ENCODE measurements around the gene TMEM62.

GRCh38 chr15:43221422-43221821 is 88.0 kb downstream of the TMEM62 start:
- TF ChIP-seq SP2 (IDR thresholded peaks at IDR 0.05; ENCODE audit: low read length) (no peak), USF2 (IDR thresholded peaks at IDR 0.05; ENCODE audit: low read length) (no peak), TAF1 (IDR thresholded peaks at IDR 0.05; ENCODE audit: low read depth, low read length) (no peak), SP4 (IDR thresholded peaks at IDR 0.05; ENCODE audit: low read length) (no peak), CHD1 (IDR thresholded peaks at IDR 0.05; ENCODE audit: low read depth, low read length) (no peak), CREB1 (IDR thresholded peaks at IDR 0.05) (no peak), PHF8 (conservative IDR thresholded peaks at IDR 0.05; ENCODE audit: low read depth, low read length) (no peak), CTCF (IDR thresholded peaks at IDR 0.05; ENCODE audit: control extremely low read depth in 1 of 3, insufficient read depth in 1 of 3, low read depth in 1 of 3, low read length in 3 of 3) (no peak), RNF2 (IDR thresholded peaks at IDR 0.05; ENCODE audit: borderline replicate concordance, low read depth, low read length, missing control alignments, poor library complexity, severe bottlenecking) (no peak), POLR2A (IDR thresholded peaks at IDR 0.05; ENCODE audit: control extremely low read depth in 1 of 2, low read depth in 2 of 2, low read length in 2 of 2) (no peak), HDAC6 (IDR thresholded peaks at IDR 0.05; ENCODE audit: low read depth, low read length) (no peak), EZH2 (IDR thresholded peaks at IDR 0.05; ENCODE audit: low read depth, low read length, severe bottlenecking) (no peak), KDM1A (IDR thresholded peaks at IDR 0.05; ENCODE audit: borderline replicate concordance, low read length) (no peak)
